H1 (cell line): ENCODE data around the gene ELP6. TPM values are rescaled to one million over a fixed set of nuclear protein-coding genes. Genes with fewer than 3 reads are reported as not detected.

Experiments
- CTCF ChIA-PET: fragments of 300-600 bp; sonication (Branson Sonifier 250); formaldehyde crosslinking; loops from one replicate; lab custom pipeline; 2021; ENCODE audit not compliant: partially characterized antibody; lab: Charles Lee
- POLR2A ChIA-PET: fragments of 300-600 bp; sonication (Branson Sonifier 250); formaldehyde crosslinking; loops from one replicate; lab custom pipeline; 2021; ENCODE audit warnings: inconsistent platforms; ENCODE audit not compliant: partially characterized antibody; lab: Charles Lee
- DNase-seq, 2 experiments: peaks; one replicate each; pipeline versions ENCODE4 v3.0.0 to v3.0.0-alpha.2; 2010 to 2022; ENCODE audit warnings: low spot score in 2 of 2, low read depth in 1 of 2, mixed read lengths in 1 of 2
- FAIRE-seq: peaks from 2 replicates; lab custom pipeline; 2011; peaks lifted over from hg19 to GRCh38; lab: Jason Lieb, UNC
- H2AFZ ChIP-seq: 2 replicates; pipeline ENCODE4 v1.8.1; 2012; ENCODE audit warnings: low read length, inconsistent platforms
- H2AK5ac ChIP-seq: 2 replicates; pipeline ENCODE4 v1.6.1; 2013; ENCODE audit warnings: low read depth, low read length
- H2BK120ac ChIP-seq: replicated peaks from 2 replicates; pipeline ENCODE3; 2013; ENCODE audit warnings: low read depth, low read length, inconsistent platforms
- H2BK12ac ChIP-seq: 2 replicates; pipeline ENCODE4 v1.6.1; 2013; ENCODE audit warnings: low read depth, low read length
- H2BK15ac ChIP-seq: 2 replicates; pipeline ENCODE4 v1.6.1; 2013; ENCODE audit warnings: low read length
- H2BK20ac ChIP-seq: 2 replicates; pipeline ENCODE4 v1.6.1; 2013; ENCODE audit warnings: low read length
- H2BK5ac ChIP-seq: 2 replicates; pipeline ENCODE4 v1.6.1; 2013; ENCODE audit warnings: low read depth, low read length
- H3K14ac ChIP-seq: 2 replicates; pipeline ENCODE4 v1.6.1; 2013; ENCODE audit warnings: inconsistent platforms; ENCODE audit not compliant: insufficient read length
- H3K18ac ChIP-seq: 2 replicates; pipeline ENCODE4 v1.6.1; 2013; ENCODE audit warnings: low read length; ENCODE audit errors: extremely low read depth
- H3K23ac ChIP-seq: 2 replicates; pipeline ENCODE4 v1.6.1; 2013; ENCODE audit warnings: inconsistent platforms; ENCODE audit not compliant: insufficient read length
- H3K23me2 ChIP-seq: 2 replicates; pipeline ENCODE4 v1.6.1; 2013; ENCODE audit warnings: low read depth, low read length
- H3K27ac ChIP-seq: 2 replicates; pipeline ENCODE4 v1.6.1; 2011; ENCODE audit warnings: low read depth, low read length, inconsistent platforms
- H3K27me3 ChIP-seq, 4 experiments: replicated peaks in 1 of 4; 1 replicate in 1 of 4; 2 replicates in 3 of 4; pipeline versions ENCODE4 v1.6.1 to v1.8.1; 2011 to 2013; ENCODE audit warnings: low read length in 3 of 4, mild to moderate bottlenecking in 3 of 4, inconsistent platforms in 2 of 4, mixed read lengths in 2 of 4, moderate library complexity in 1 of 4; ENCODE audit not compliant: control insufficient read depth in 3 of 4, insufficient read depth in 3 of 4; ENCODE audit errors: extremely low read depth in 1 of 4
- H3K36me3 ChIP-seq, 4 experiments: 2 replicates each; pipeline versions ENCODE4 v1.6.1 to v1.8.1; 2011 to 2013; ENCODE audit warnings: mild to moderate bottlenecking in 4 of 4, low read length in 3 of 4, moderate library complexity in 2 of 4, control low read depth in 1 of 4, inconsistent platforms in 1 of 4; ENCODE audit not compliant: insufficient read depth in 4 of 4, control insufficient read depth in 2 of 4
- H3K4ac ChIP-seq: replicated peaks from 2 replicates; pipeline ENCODE3; 2013; ENCODE audit warnings: low read length, low read depth, mixed read lengths, inconsistent platforms; ENCODE audit not compliant: insufficient read length
- H3K4me1 ChIP-seq, 4 experiments: replicated peaks in 1 of 4; 1 replicate in 1 of 4; 2 replicates in 3 of 4; pipeline versions ENCODE4 v1.6.1 to v1.8.1; 2011 to 2013; ENCODE audit warnings: low read length in 3 of 4, inconsistent platforms in 2 of 4, mixed read lengths in 1 of 4; ENCODE audit not compliant: insufficient read depth in 4 of 4, control insufficient read depth in 3 of 4
- H3K4me2 ChIP-seq, 2 experiments: 2 replicates each; pipeline versions ENCODE4 v1.6.1 to v1.8.1; 2011 to 2013; ENCODE audit warnings: low read depth in 2 of 2, low read length in 2 of 2, control low read depth in 1 of 2, inconsistent platforms in 1 of 2, mild to moderate bottlenecking in 1 of 2; ENCODE audit not compliant: insufficient read depth in 1 of 2
- H3K4me3 ChIP-seq, 4 experiments: fragments of 200-600, 300-600 bp in 1 of 4; sonication (generic), shearing (Covaris generic), sonication (Bioruptor Twin) in 1 of 4; 2 replicates each; pipeline versions ENCODE4 v1.5.1 to v1.8.1; 2011 to 2016; ENCODE audit warnings: low read length in 4 of 4, low read depth in 3 of 4, control low read depth in 2 of 4, inconsistent platforms in 2 of 4, mild to moderate bottlenecking in 2 of 4, mixed read lengths in 1 of 4, moderate library complexity in 1 of 4; ENCODE audit not compliant: insufficient read depth in 2 of 4; ENCODE audit errors: extremely low read depth in 1 of 4
- H3K56ac ChIP-seq: replicated peaks from 2 replicates; pipeline ENCODE3; 2013; ENCODE audit warnings: low read depth, mild to moderate bottlenecking, mixed read lengths, low read length, inconsistent platforms; ENCODE audit not compliant: insufficient read length
- H3K79me1 ChIP-seq: 2 replicates; pipeline ENCODE4 v1.6.1; 2013; ENCODE audit warnings: low read depth, low read length, control low read depth
- H3K79me2 ChIP-seq, 2 experiments: 2 replicates each; pipeline versions ENCODE4 v1.6.1 to v1.8.1; 2012 to 2013; ENCODE audit warnings: low read length in 2 of 2, mild to moderate bottlenecking in 2 of 2, inconsistent platforms in 1 of 2; ENCODE audit not compliant: insufficient read depth in 2 of 2, control insufficient read depth in 1 of 2
- H3K9ac ChIP-seq, 4 experiments: replicated peaks in 1 of 4; 1 replicate in 1 of 4; 2 replicates in 3 of 4; pipeline versions ENCODE4 v1.6.1 to v1.8.1; 2011 to 2013; ENCODE audit warnings: low read depth in 3 of 4, low read length in 3 of 4, control low read depth in 2 of 4, mild to moderate bottlenecking in 2 of 4, moderate library complexity in 2 of 4, inconsistent platforms in 1 of 4; ENCODE audit errors: extremely low read depth in 1 of 4
- H3K9me3 ChIP-seq, 2 experiments: 2 replicates each; pipeline versions ENCODE4 v1.6.1 to v1.8.1; 2012 to 2013; ENCODE audit warnings: mild to moderate bottlenecking in 2 of 2, moderate library complexity in 2 of 2, control low read depth in 1 of 2, inconsistent platforms in 1 of 2, low read depth in 1 of 2, low read length in 1 of 2, mixed read lengths in 1 of 2; ENCODE audit not compliant: insufficient read depth in 2 of 2
- H4K20me1 ChIP-seq, 2 experiments: replicated peaks in 1 of 2; 2 replicates each; pipeline versions ENCODE3 to v1.8.1; 2011 to 2013; ENCODE audit warnings: inconsistent platforms in 2 of 2, low read length in 2 of 2, mild to moderate bottlenecking in 1 of 2; ENCODE audit not compliant: insufficient read depth in 2 of 2, control insufficient read depth in 1 of 2
- H4K5ac ChIP-seq: 2 replicates; pipeline ENCODE4 v1.6.1; 2013; ENCODE audit warnings: low read length, low read depth, mixed read lengths, inconsistent platforms; ENCODE audit not compliant: insufficient read length
- H4K8ac ChIP-seq: 2 replicates; pipeline ENCODE4 v1.8.0; 2013; ENCODE audit warnings: mild to moderate bottlenecking, moderate library complexity, low read length, inconsistent platforms; ENCODE audit not compliant: insufficient read depth; ENCODE audit errors: extremely low read depth
- H4K91ac ChIP-seq: replicated peaks from 2 replicates; pipeline ENCODE3; 2013; ENCODE audit warnings: low read length, mixed read lengths, inconsistent platforms; ENCODE audit not compliant: insufficient read length
- GTF2F1 ChIP-seq: IDR thresholded peaks from 2 replicates; pipeline ENCODE4 v1.6.1; 2012; ENCODE audit warnings: low read depth, low read length, improper control_type of control experiment, borderline replicate concordance
- HDAC6 ChIP-seq: IDR thresholded peaks from one replicate; pipeline ENCODE4 v1.7.1; 2012; ENCODE audit warnings: low read depth, mild to moderate bottlenecking, inconsistent platforms, low read length, moderate library complexity
- JUND ChIP-seq: IDR thresholded peaks from 2 replicates; pipeline ENCODE4 v1.6.1; 2011; ENCODE audit warnings: mild to moderate bottlenecking, improper control_type of control experiment, low read length
- MAFK ChIP-seq: IDR thresholded peaks from 2 replicates; pipeline ENCODE4 v1.6.1; 2012; ENCODE audit warnings: low read depth, mild to moderate bottlenecking, improper control_type of control experiment, low read length
- NANOG ChIP-seq: IDR thresholded peaks from 2 replicates; pipeline ENCODE4 v1.6.1; 2011; ENCODE audit warnings: low read length, low read depth, mild to moderate bottlenecking, inconsistent platforms; ENCODE audit not compliant: insufficient read depth, poor library complexity, severe bottlenecking
- POLR2AphosphoS5 ChIP-seq: IDR thresholded peaks from 2 replicates; pipeline ENCODE4 v1.6.1; 2011; ENCODE audit warnings: low read depth, low read length
- RBBP5 ChIP-seq: IDR thresholded peaks from 2 replicates; pipeline ENCODE4 v1.7.1; 2012; ENCODE audit warnings: low read depth, mild to moderate bottlenecking, inconsistent platforms, low read length, moderate library complexity, borderline replicate concordance
- SP1 ChIP-seq: IDR thresholded peaks from 2 replicates; pipeline ENCODE4 v1.6.1; 2011; ENCODE audit warnings: low read depth, low read length
- TAF1 ChIP-seq: IDR thresholded peaks from 2 replicates; pipeline ENCODE4 v1.6.1; 2011; ENCODE audit warnings: mild to moderate bottlenecking, low read depth, low read length
- TBP ChIP-seq: IDR thresholded peaks from 2 replicates; pipeline ENCODE4 v1.6.1; 2011; ENCODE audit warnings: low read depth, low read length, improper control_type of control experiment
- TCF12 ChIP-seq: IDR thresholded peaks from 2 replicates; pipeline ENCODE4 v1.6.1; 2011; ENCODE audit warnings: low read depth, mild to moderate bottlenecking, low read length
- TEAD4 ChIP-seq: IDR thresholded peaks from 2 replicates; pipeline ENCODE4 v1.6.1; 2012; ENCODE audit warnings: low read depth, low read length, inconsistent platforms, mixed read lengths
- WGBS, 2 experiments: shearing (Covaris generic) in 1 of 2; methylation state at CpG; one replicate each; pipeline versions ENCODE4 v1.1.6 to v1.1.7; 2013 to 2015; ENCODE audit warnings: low lambda C conversion rate in 2 of 2, mixed read lengths in 2 of 2, inconsistent platforms in 1 of 2, low coverage in 1 of 2, missing lambda C conversion rate in 1 of 2; ENCODE audit not compliant: insufficient replicate concordance in 2 of 2, insufficient coverage in 1 of 2, insufficient read length in 1 of 2; ENCODE audit errors: extremely low coverage in 1 of 2, missing lambda C conversion rate in 1 of 2; 5-methylcytosine and 5-hydroxymethylcytosine counted together
- polyA plus RNA-seq, 7 experiments: library from polyadenylated mRNA; depleted of rRNA in 3 of 7; stranded (reverse) in 5 of 7; unstranded in 2 of 7; fragments of >200 nt in 5 of 7; fragments of 200-250 nt in 2 of 7; gene quantifications; 1 replicate in 5 of 7; 2 replicates in 1 of 7; 4 replicates in 1 of 7; pipeline versions ENCODE4 v1.2.1 to v1.2.3, GENCODE V29; 2011 to 2013; ENCODE audit warnings: missing spikeins in 2 of 7, mixed read lengths in 2 of 7
- total RNA-seq: library from RNA; stranded (reverse); fragmentation: NEBNext Ultra II Directional; extraction: Animal tissue kit (Norgen Biotek cat#: 25700); gene quantifications from 2 replicates; pipeline ENCODE4 v1.2.1, GENCODE V29; 2021

The ELP6 gene
- total and polyA plus RNA-seq, 2 of the 8 experiments (the other 6 are each of a cell fraction or from before 2014, with no cell fraction given) = 51.1 to 78.7 TPM

- no peak overlapping the region for H2AK5ac ChIP-seq
- H3K4me3 ChIP-seq = no peak overlapping the region
- H3K4me2 ChIP-seq = no peak overlapping the region
- ChIA-PET POLR2A (no interaction called here), CTCF (interaction anchor here (1.1 to 1.6 kb wide), 3 partner anchors 9 to 93 kb away, joined by 4 read pairs; no protein-coding TSS in a partner anchor)
- peaks cover 0 to 3% (median under 1%) of the 10 kb centered on the region in 4 experiments; a peak in 2 of 8 replicates for H3K36me3 ChIP-seq
- H4K8ac ChIP-seq = no peak overlapping the region
- H3K79me1 ChIP-seq = peaks cover 4% of the 10 kb centered on the region; the same call in 1 of the 2 replicates
- H4K20me1 ChIP-seq = no peaks in the 10 kb centered on the region
- H3K79me2 ChIP-seq = peaks cover 5 to 20% of the 10 kb centered on the region in 2 experiments
- H3K23me2 ChIP-seq = no peaks in the 10 kb centered on the region; the same call in 1 of the 2 replicates
- no peak overlapping the region for H3K23ac ChIP-seq
- peaks cover 0 to 7% (median 2%) of the 10 kb centered on the region in 4 experiments; a peak in 3 of 7 replicates for H3K4me1 ChIP-seq
- DNase-seq (no peak), FAIRE-seq (no peak)
- no peak overlapping the region for H3K9ac ChIP-seq
- H3K4ac ChIP-seq = no peak overlapping the region
- no peak for TF ChIP-seq POLR2AphosphoS5
- no peak for TF ChIP-seq HDAC6
- TF ChIP-seq TCF12 = no peak
- no peak for TF ChIP-seq SP1
- TF ChIP-seq MAFK = no peak
- no peak for TF ChIP-seq TBP
- TF ChIP-seq TAF1 = no peak
- TF ChIP-seq GTF2F1 = no peak
- no peak for TF ChIP-seq TEAD4
- TF ChIP-seq RBBP5 = no peak
- no peak for TF ChIP-seq JUND
- no peak for TF ChIP-seq NANOG
- no peak overlapping the region for H3K56ac ChIP-seq
- WGBS, 2 experiments = 81% methylated on average over 4 of the region's 5 CpGs; no CpG with 5 or more reads in 1 of the 2 experiments
- H4K91ac ChIP-seq = no peak overlapping the region
- H3K27me3 ChIP-seq = no peaks in the 10 kb centered on the region
- H2BK15ac ChIP-seq = no peak overlapping the region
- H3K18ac ChIP-seq = no peak overlapping the region
- H2BK120ac ChIP-seq = no peak overlapping the region
- H4K5ac ChIP-seq = no peak overlapping the region
- no peak overlapping the region for H2BK12ac ChIP-seq
- H2BK20ac ChIP-seq = no peak overlapping the region
- H3K9me3 ChIP-seq = no peaks in the 10 kb centered on the region
- H3K27ac ChIP-seq = no peak overlapping the region
- H3K14ac ChIP-seq = no peak overlapping the region
- H2BK5ac ChIP-seq = no peak overlapping the region
- no peak overlapping the region for H2AFZ ChIP-seq
Observed at GRCh38 chr3:47515864-47516319, 2.4 kb upstream of the ELP6 start.
